ENCODE results near the gene MAMLD1.
A peak's percentile ranks its signal among the peaks of the same experiment; 100 is the strongest.

The MAMLD1 gene

GRCh38 chrX:150365990-150366911 lies 3.1 kb downstream of the MAMLD1 start:
- H3K4me3 ChIP-seq (ENCODE audit: low read depth, low read length), result no peak overlapping the region
- no peaks in the 10 kb centered on the region for H3K36me3 ChIP-seq (ENCODE audit: control insufficient read depth in 2 of 2, insufficient read depth in 1 of 2, low read length in 2 of 2)
- H3K9me3 ChIP-seq (ENCODE audit: control insufficient read depth, insufficient read depth, low read depth, low read length), result no peaks in the 10 kb centered on the region
- CTCF ChIA-PET, result interaction anchor here (0.6 to 2.6 kb wide), 22 partner anchors 10 to 412 kb away, joined by 3 to 14 read pairs (median 4); no protein-coding TSS in a partner anchor
- POLR2A ChIA-PET, result interaction anchor here (0.6 to 4.7 kb wide), 2 partner anchors 202 to 427 kb away, joined by 3 to 21 read pairs; partner anchors contain the start of gene MTM1
- peaks cover 3% of the 10 kb centered on the region; the same call in 1 of the 2 replicates for H3K4me1 ChIP-seq (ENCODE audit: control insufficient read depth, insufficient read depth, low read length)
- TF ChIP-seq ZNF626 (tag by site-specific recombination; IDR thresholded peaks at IDR 0.05) (no peak), ZNF423 (tag by site-specific recombination; IDR thresholded peaks at IDR 0.05) (no peak)
- peak overlapping the region; percentile 61 for H3K27ac ChIP-seq (ENCODE audit: extremely low read depth, low read depth, low read length)

- POLR2A ChIA-PET, result no interaction called here
- Histone ChIP-seq H3K4me3 (ENCODE audit: low read depth, low read length) (no peak overlapping the region), H3K9me3 (ENCODE audit: control insufficient read depth, insufficient read depth, low read depth, low read length) (no peaks in the 10 kb centered on the region), H3K4me1 (ENCODE audit: control insufficient read depth, insufficient read depth, low read length) (peaks cover 3% of the 10 kb centered on the region; the same call in 1 of the 2 replicates), H3K27ac (ENCODE audit: extremely low read depth, low read depth, low read length) (no peak overlapping the region), H3K36me3 (ENCODE audit: control insufficient read depth in 2 of 2, insufficient read depth in 1 of 2, low read length in 2 of 2) (no peaks in the 10 kb centered on the region)
- CTCF ChIA-PET, result interaction anchor here (0.6 to 2.1 kb wide), 7 partner anchors 10 to 391 kb away, joined by 3 to 9 read pairs (median 4); no protein-coding TSS in a partner anchor
- TF ChIP-seq ZFHX2 (tag by site-specific recombination; conservative IDR thresholded peaks at IDR 0.05) (0 out of 2 replicates have a peak, but pooled peaks have one; percentile 18), ZSCAN18 (tag by site-specific recombination; IDR thresholded peaks at IDR 0.05) (no peak)
Observed at GRCh38 chrX:150366951-150367545, 3.9 kb downstream of the MAMLD1 start.

- ChIA-PET POLR2A (no interaction called here), CTCF (interaction anchor here (0.8 kb wide), 1 partner anchor 349 kb away, joined by 3 read pairs; no protein-coding TSS in a partner anchor)
- Histone ChIP-seq H3K36me3 (ENCODE audit: control insufficient read depth in 2 of 2, insufficient read depth in 1 of 2, low read length in 2 of 2) (no peaks in the 10 kb centered on the region), H3K9me3 (ENCODE audit: control insufficient read depth, insufficient read depth, low read depth, low read length) (no peaks in the 10 kb centered on the region), H3K4me1 (ENCODE audit: control insufficient read depth, insufficient read depth, low read length) (peaks cover 3% of the 10 kb centered on the region; the same call in 1 of the 2 replicates), H3K27ac (ENCODE audit: extremely low read depth, low read depth, low read length) (no peak overlapping the region), H3K4me3 (ENCODE audit: low read depth, low read length) (no peak overlapping the region)
- TF ChIP-seq ZNF214 (tag by site-specific recombination; IDR thresholded peaks at IDR 0.05; ENCODE audit: borderline replicate concordance) (no peak), ZNF148 (tag by site-specific recombination; IDR thresholded peaks at IDR 0.05; ENCODE audit: borderline replicate concordance) (no peak), GFI1B (tag by site-specific recombination; IDR thresholded peaks at IDR 0.05) (no peak), ZBTB1 (tag by site-specific recombination; IDR thresholded peaks at IDR 0.05) (no peak), ZNF658 (tag by site-specific recombination; IDR thresholded peaks at IDR 0.05) (no peak), ZNF239 (tag by site-specific recombination; IDR thresholded peaks at IDR 0.05) (no peak)
Observed at GRCh38 chrX:150370589-150371312, 7.6 kb downstream of the MAMLD1 start.

Data from HEK293 (cell line).